HEK293T (cell line): ENCODE data around the gene UGT2B7.

Experiments used
- BHLHE40 ChIP-seq: fragments of 450-650 bp; IDR thresholded peaks from 2 replicates; pipeline ENCODE4 v1.6.1; 2016; ENCODE audit warnings: mild to moderate bottlenecking, moderate library complexity, borderline replicate concordance
- ELF4 ChIP-seq: fragments of 450-650 bp; IDR thresholded peaks from 2 replicates; pipeline ENCODE4 v1.6.1; 2017; ENCODE audit warnings: antibody characterized with exemption
- FOXA1 ChIP-seq: fragments of 450-650 bp; IDR thresholded peaks from 2 replicates; pipeline ENCODE4 v1.6.1; 2016; ENCODE audit warnings: mild to moderate bottlenecking
- FOXK2 ChIP-seq: fragments of 450-650 bp; IDR thresholded peaks from 2 replicates; pipeline ENCODE4 v1.6.1; 2016; ENCODE audit warnings: mild to moderate bottlenecking
- FOXM1 ChIP-seq: fragments of 450-650 bp; IDR thresholded peaks from 2 replicates; pipeline ENCODE4 v1.6.1; 2017; ENCODE audit warnings: mild to moderate bottlenecking, borderline replicate concordance
- LEF1 ChIP-seq: fragments of 450-650 bp; IDR thresholded peaks from 2 replicates; pipeline ENCODE4 v1.6.1; 2017; ENCODE audit warnings: mild to moderate bottlenecking, borderline replicate concordance
- NFRKB ChIP-seq: fragments of 450-650 bp; IDR thresholded peaks from 2 replicates; pipeline ENCODE4 v1.6.1; 2016; ENCODE audit warnings: mild to moderate bottlenecking, moderate library complexity
- SP1 ChIP-seq: fragments of 450-650 bp; IDR thresholded peaks from 2 replicates; pipeline ENCODE4 v1.6.1; 2017
- SUZ12 ChIP-seq: fragments of 450-650 bp; IDR thresholded peaks from 2 replicates; pipeline ENCODE4 v1.6.1; 2016; ENCODE audit warnings: mild to moderate bottlenecking
- TARDBP ChIP-seq: fragments of 450-650 bp; IDR thresholded peaks from 2 replicates; pipeline ENCODE4 v1.6.1; 2016

GRCh38 chr4:69147334-69147733 lies 51.1 kb downstream of the UGT2B7 start:
- TF ChIP-seq BHLHE40 (no peak), SP1 (no peak), ELF4 (no peak), SUZ12 (no peak), TARDBP (no peak), FOXA1 (no peak), FOXM1 (no peak), FOXK2 (no peak), NFRKB (no peak), LEF1 (no peak)
